AG04450 (cell line): Measurements from ENCODE around the gene NPL. TPM values are rescaled to one million over a fixed set of nuclear protein-coding genes. Genes with fewer than 3 reads are reported as not detected.

ENCODE experiments used
- CTCF ChIA-PET: fragments of 300-600, 350-600 bp; formaldehyde crosslinking; extraction: SDS; loops from one replicate; lab custom pipeline; 2022; ENCODE audit warnings: antibody characterized with exemption, inconsistent platforms; lab: Charles Lee
- POLR2A ChIA-PET: fragments of 350-600 bp; formaldehyde crosslinking; extraction: SDS; loops from one replicate; lab custom pipeline; 2021; ENCODE audit warnings: antibody characterized with exemption, inconsistent platforms; lab: Yijun Ruan, JAX
- DNase-seq: peaks from one replicate; pipeline ENCODE4 v3.0.0-alpha.2; 2011; ENCODE audit warnings: low read depth, low spot score
- H3K27ac ChIP-seq: one replicate; pipeline ENCODE4 v1.5.1; 2012; ENCODE audit warnings: low read depth, low read length, control low read depth
- H3K27me3 ChIP-seq: one replicate; pipeline ENCODE4 v1.6.0; 2012; ENCODE audit warnings: low read length; ENCODE audit not compliant: control insufficient read depth, insufficient read depth
- H3K4me3 ChIP-seq: 2 replicates; pipeline ENCODE4 v1.5.1; 2011; ENCODE audit warnings: mild to moderate bottlenecking, low read depth, low read length, control low read depth
- H3K9me3 ChIP-seq: 2 replicates; pipeline ENCODE4 v1.5.1; 2012; ENCODE audit warnings: low read length; ENCODE audit not compliant: control insufficient read depth, insufficient read depth
- polyA plus RNA-seq: library from polyadenylated mRNA; depleted of rRNA; stranded (reverse); fragments of >200 nt; gene quantifications from 2 replicates; pipeline ENCODE4 v1.2.3, GENCODE V29; 2011
- TF ChIP-seq, protein P1 (sequence below): IDR thresholded peaks from 2 replicates; pipeline ENCODE4 v1.5.1; 2011; ENCODE audit warnings: low read depth, low read length, control low read depth, inconsistent platforms

The NPL gene
- polyA plus RNA-seq, 1 experiment, result 0.55 TPM

GRCh38 chr1:182817802-182818201 is 28.2 kb downstream of the NPL start:
- TF ChIP-seq, protein P1, sequence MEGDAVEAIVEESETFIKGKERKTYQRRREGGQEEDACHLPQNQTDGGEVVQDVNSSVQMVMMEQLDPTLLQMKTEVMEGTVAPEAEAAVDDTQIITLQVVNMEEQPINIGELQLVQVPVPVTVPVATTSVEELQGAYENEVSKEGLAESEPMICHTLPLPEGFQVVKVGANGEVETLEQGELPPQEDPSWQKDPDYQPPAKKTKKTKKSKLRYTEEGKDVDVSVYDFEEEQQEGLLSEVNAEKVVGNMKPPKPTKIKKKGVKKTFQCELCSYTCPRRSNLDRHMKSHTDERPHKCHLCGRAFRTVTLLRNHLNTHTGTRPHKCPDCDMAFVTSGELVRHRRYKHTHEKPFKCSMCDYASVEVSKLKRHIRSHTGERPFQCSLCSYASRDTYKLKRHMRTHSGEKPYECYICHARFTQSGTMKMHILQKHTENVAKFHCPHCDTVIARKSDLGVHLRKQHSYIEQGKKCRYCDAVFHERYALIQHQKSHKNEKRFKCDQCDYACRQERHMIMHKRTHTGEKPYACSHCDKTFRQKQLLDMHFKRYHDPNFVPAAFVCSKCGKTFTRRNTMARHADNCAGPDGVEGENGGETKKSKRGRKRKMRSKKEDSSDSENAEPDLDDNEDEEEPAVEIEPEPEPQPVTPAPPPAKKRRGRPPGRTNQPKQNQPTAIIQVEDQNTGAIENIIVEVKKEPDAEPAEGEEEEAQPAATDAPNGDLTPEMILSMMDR, result no peak
- POLR2A ChIA-PET, result no interaction called here
- peaks cover 9% of the 10 kb centered on the region for H3K27me3 ChIP-seq
- DNase-seq, result no peak
- no peaks in the 10 kb centered on the region for H3K9me3 ChIP-seq
- no peak overlapping the region for H3K4me3 ChIP-seq
- CTCF ChIA-PET, result no interaction called here
- no peak overlapping the region for H3K27ac ChIP-seq

DNA sequence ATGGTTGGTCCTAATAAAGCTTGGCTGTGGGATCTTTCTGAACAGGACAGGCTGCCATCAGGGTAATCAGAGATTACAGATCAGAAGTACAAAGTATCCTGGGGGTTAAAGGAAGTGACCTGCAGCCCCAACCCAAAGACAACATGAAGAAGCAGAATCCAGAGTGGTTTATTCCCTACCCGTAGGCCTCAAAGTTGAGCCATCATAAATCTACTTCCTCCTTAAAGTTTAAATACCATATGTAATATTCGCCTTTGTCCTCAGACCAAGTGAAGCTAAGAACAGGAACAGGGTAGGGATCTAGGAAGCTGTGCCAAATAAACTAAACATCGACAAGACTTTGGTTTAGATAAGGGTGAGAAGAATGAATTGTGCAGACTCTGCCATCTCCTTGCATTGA is 33.6 kb downstream of the NPL start:
- DNase-seq, result no peak
- TF ChIP-seq, protein P1, result no peak
- Histone ChIP-seq H3K27me3 (peaks cover 12% of the 10 kb centered on the region), H3K4me3 (no peak overlapping the region), H3K27ac (no peak overlapping the region), H3K9me3 (no peaks in the 10 kb centered on the region)
- ChIA-PET CTCF (interaction anchor here (0.5 to 1.6 kb wide), 2 partner anchors 222 to 867 kb away, joined by 3 read pairs; no protein-coding TSS in a partner anchor), POLR2A (no interaction called here)

DNA sequence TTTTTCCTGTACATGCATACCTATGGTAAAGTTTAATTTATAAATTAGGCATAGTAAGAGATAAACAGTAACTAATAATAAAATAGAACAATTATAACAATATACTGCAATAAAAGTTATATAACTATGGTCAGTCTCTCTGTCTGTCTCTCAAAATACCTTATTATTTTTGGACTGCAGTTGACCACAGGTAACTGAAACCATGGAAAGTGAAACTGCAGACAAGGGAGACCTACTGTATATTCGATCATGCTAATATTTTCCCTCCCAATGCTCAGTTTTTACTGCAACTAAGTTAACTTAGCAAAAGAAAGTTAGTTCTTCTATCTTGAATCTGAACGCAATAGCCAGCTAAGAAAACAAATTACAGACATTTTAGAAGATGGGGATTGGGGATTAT is 37.3 kb downstream of the NPL start:
- TF ChIP-seq, protein P1, result no peak
- no peak for DNase-seq
- CTCF ChIA-PET, result interaction anchor here (1.0 kb wide), 1 partner anchor 44 kb away, joined by 3 read pairs; no protein-coding TSS in a partner anchor

DNA sequence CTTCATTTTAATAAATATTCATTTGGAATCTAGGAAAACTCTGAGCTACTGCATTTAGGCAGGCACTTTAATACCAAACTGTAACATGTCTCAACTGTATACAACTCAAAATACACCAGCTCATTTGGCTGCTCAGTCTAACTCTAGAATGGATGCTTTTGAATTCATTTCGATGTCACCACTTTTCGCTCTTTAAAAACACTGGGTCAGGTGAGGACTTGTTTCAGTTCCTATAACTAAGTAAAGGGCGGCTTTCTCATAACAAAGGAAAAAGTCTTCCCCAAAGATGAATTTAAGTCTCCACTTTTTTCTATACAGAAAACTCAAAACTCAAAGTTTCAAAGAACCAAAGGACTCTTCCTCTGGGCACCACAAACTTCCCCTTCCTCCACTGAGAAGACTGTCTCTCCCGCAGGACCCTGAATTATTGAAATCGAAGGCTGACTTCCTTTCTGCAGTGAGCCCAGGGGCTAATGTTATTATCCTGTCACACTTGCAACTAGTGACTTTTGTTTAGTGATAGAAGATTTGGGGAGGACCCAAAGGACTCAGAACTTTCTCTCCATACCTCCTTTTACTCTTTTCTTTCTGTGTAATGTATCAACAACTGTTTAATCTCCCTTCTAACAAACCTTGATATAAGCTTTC is 39.8 kb downstream of the NPL start:
- TF ChIP-seq, protein P1, result no peak
- POLR2A ChIA-PET, result no interaction called here
- no peak for DNase-seq
- CTCF ChIA-PET, result no interaction called here
- Histone ChIP-seq H3K27me3 (peaks cover 6% of the 10 kb centered on the region), H3K9me3 (no peaks in the 10 kb centered on the region), H3K4me3 (no peak overlapping the region), H3K27ac (no peak overlapping the region)

More for the DNA sequence above, 37.3 kb downstream of the NPL start:
- Histone ChIP-seq H3K27ac (no peak overlapping the region), H3K9me3 (no peaks in the 10 kb centered on the region), H3K4me3 (no peak overlapping the region), H3K27me3 (peaks cover 9% of the 10 kb centered on the region)
- POLR2A ChIA-PET, result no interaction called here

DNA sequence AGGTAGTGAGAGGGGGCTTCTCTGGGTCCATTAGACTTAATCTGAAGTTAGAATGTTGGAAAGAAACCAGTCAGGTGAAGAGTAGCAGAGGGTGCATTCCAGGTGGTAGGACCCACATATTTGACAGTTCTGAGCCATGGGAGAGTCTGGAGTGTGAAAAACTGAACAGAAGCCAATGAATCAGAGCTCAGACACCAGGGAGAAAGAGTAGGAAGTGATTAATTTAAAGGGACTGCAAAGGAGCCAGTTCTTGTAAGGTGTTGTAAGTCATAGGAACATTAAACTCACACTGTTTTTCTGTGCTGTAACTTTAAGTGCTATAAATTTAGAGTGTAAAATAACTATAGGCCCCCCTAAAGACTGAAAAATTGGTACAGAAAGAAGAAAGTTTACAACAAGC is 43.7 kb downstream of the NPL start:
- ChIA-PET CTCF (no interaction called here), POLR2A (no interaction called here)
- Histone ChIP-seq H3K9me3 (no peaks in the 10 kb centered on the region), H3K27me3 (peaks cover 3% of the 10 kb centered on the region), H3K27ac (no peak overlapping the region), H3K4me3 (no peak overlapping the region)
- TF ChIP-seq, protein P1, result no peak
- DNase-seq, result no peak
